RKO (cell line): ENCODE measurements around the gene PDK4.
"Not testable (repeated sequence)": the region's sequence is repeated elsewhere in the genome, so short reads cannot be mapped to it uniquely, and the experiment has no call there.

ENCODE experiments used
- DNase-seq: peaks from one replicate; pipeline ENCODE4 v3.0.0-alpha.2; 2016; ENCODE audit warnings: low spot score

The PDK4 gene

GRCh38 chr7:95569720-95570119 is 26.6 kb downstream of the PDK4 start:
- no peak for DNase-seq

- DNase-seq: no peak
These were observed 35.6 kb downstream of the PDK4 start for GRCh38 chr7:95560674-95561073.

- no peak for DNase-seq
These were observed 37.5 kb downstream of the PDK4 start for GRCh38 chr7:95558864-95559263.

DNA sequence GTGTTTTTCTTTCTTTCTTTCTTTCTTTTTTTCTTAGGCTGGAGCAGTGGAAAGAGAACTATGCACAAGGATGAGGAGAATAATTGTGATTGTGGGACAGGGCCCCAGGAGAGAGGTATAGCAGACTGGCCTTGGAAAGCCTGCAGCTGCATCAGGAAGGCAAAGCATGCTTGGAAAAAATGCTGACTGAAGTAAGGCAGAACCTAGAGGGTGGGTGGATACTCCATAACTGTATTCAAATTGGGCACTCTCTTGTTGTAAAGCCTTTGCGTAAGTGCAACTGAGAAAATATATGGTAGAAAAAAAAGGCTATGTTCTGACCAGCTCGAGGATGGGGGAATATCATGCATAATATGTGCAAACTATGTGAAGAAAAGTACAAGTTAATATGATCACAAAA is 39.5 kb downstream of the PDK4 start:
- DNase-seq: no peak

DNA sequence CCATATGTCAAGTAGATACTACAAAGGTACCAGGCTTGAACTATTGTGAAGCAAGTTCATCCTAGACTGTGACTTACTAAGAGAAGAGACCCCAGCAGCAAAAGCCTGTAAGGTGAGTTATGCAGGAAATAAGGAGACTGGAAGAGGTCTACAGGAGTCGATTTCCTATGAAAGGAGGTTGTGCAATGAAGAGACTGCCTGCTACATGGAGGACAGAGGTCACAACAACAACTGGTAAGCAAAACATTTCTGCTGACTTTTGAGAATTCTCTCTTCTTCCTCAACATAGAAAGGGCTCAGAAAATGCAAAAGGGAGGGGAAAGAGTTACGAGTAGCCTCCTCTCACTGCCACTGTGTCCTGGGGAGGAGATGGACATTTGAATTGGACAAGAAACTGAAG is 42.4 kb downstream of the PDK4 start:
- no peak for DNase-seq

- not testable (repeated sequence) for DNase-seq
These were observed 44.0 kb downstream of the PDK4 start for GRCh38 chr7:95552010-95552926.

- no peak for DNase-seq
These were observed 45.8 kb downstream of the PDK4 start for GRCh38 chr7:95550546-95550945.

DNA sequence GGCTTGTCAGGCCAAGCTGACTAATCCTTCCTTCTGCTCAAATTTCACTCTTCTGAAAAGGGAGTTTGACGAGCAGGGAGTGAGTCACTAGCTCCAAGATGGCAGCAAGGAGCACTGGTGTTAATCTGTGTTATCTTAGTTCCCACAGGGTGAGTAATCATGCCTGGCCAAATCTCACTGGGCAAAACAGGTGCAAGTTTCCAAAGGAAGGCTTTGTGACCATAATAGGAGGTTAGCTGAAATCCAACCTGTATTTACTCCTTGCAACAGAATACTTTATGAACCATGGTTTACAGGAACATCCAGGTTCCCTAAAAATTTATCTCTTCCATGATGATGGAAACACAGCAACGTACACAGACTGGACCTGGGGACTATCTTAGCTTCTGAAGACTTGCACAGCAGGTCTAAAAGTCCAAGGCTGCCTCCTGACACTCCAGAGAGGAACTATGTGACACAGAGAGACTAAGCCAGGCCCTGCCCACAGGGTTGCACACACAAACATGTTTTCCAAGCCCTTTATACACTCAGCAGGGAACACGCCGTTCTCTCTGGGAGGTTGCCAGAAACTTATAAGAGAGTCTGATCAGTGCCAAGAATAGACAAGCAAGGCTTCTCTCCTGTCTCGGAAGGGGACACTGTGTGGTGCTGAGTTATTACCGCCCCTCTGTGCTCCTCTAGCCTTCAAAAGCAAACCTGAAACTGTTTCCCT is 46.3 kb downstream of the PDK4 start:
- DNase-seq: peak; percentile 76

- DNase-seq: no peak
These were observed 48.7 kb downstream of the PDK4 start for GRCh38 chr7:95547361-95548348.

- DNase-seq: no peak
These were observed 49.7 kb downstream of the PDK4 start for GRCh38 chr7:95546647-95547046.

GRCh38 chr7:95545673-95546072 is 50.6 kb downstream of the PDK4 start:
- DNase-seq: no peak

DNA sequence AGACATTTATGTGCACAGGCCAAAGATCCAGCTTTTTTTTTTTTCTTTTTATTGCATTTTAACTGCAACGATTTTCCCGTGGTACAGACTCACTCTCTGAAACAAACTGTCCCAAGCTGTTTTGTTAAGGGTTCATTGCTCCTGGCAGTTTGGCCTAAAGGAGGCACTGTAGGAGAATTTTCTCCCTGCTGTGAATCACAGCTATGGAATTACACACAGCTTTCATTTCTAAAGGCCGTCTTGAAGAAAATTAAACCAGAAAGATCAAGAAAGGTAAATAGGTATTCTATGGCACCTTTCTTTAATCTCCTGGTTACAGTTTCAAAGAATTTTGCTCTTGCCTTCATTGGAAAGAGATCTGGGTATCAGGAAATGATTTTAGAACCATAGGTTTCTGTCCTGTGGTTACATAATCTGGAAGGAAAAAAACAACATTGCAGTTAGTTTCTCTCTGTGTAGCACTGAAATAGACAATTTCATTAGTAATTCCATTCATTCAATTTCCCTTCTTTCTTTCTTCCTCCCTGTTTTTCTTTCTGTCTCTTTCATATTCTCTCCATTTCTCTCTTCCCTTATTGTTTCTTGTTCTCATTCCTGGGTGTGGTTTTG is 51.2 kb downstream of the PDK4 start:
- peak; percentile 73 for DNase-seq

GRCh38 chr7:95544171-95544570 is 52.1 kb downstream of the PDK4 start:
- DNase-seq: no peak

GRCh38 chr7:95543312-95543711 is 53.0 kb downstream of the PDK4 start:
- DNase-seq: no peak

DNA sequence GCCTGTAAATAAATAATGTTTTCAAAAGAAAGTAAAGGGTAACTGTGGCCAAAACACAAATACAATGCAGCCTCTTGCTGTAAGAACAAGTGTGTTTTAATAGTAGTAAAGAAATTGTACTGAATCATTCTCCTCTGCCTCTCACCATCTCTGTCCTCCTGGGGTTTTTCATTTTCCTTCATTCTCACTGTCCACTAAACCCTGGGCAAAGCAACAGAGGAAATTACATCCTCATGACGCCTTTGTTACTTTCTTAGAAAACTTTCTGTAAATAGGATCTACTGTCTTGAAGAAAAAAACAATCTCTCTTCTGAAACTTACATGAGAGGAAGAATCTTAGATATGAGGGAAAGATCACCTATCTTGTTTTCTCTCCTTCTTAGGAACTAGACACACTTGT is 56.0 kb downstream of the PDK4 start:
- no peak for DNase-seq

- DNase-seq: no peak
These were observed 56.9 kb downstream of the PDK4 start for GRCh38 chr7:95539426-95539825.

- DNase-seq: no peak
These were observed 58.8 kb downstream of the PDK4 start for GRCh38 chr7:95537468-95537867.

- DNase-seq: no peak
These were observed 59.5 kb downstream of the PDK4 start for GRCh38 chr7:95536656-95537311.

DNA sequence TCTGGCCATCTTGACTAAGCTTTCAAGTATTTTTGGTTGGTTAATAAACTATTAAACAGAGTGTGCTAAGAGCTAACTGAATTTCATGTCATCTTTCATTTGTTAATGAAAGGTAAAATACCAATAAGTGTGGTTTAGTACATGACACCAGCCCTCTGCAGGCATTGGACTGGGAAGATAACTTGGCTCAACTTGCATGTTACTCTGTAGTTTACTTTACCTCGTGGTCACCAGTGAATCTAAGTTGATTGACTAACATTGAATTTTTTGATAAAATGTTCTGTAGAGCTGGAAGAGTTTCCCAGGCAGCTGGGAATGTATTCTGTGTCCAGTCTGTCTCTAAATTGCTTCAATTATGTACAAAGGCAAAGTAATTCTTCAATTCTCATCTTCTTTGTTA is 60.7 kb downstream of the PDK4 start:
- no peak for DNase-seq

DNA sequence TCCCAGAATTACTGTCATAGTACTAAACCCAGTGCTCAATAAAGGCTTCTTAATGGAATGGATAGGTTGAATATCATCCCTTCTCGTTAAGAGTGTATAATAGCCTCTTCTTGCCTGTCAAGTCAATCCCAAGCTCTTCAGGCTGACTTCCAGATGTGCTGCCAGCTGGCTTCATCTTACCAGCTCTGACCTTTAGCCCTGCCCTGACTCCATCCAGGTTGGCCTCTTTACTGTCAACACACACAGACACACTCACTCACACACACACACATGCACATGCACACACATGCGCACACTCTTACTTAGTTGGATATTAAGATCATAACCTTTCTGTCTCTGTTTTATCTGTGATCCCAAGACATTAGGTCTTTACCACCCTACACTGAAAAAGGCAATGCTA is 61.5 kb downstream of the PDK4 start:
- DNase-seq: no peak
